Measurements from ENCODE around the gene FHOD1. TPM values are rescaled to one million over a fixed set of nuclear protein-coding genes. Genes with fewer than 3 reads are reported as not detected.

FHOD1 gene
- total and polyA plus RNA-seq, 2 of the 13 experiments (the other 11 are each of a cell fraction or from before 2014, with no cell fraction given) = 20.0 to 20.8 TPM

DNA sequence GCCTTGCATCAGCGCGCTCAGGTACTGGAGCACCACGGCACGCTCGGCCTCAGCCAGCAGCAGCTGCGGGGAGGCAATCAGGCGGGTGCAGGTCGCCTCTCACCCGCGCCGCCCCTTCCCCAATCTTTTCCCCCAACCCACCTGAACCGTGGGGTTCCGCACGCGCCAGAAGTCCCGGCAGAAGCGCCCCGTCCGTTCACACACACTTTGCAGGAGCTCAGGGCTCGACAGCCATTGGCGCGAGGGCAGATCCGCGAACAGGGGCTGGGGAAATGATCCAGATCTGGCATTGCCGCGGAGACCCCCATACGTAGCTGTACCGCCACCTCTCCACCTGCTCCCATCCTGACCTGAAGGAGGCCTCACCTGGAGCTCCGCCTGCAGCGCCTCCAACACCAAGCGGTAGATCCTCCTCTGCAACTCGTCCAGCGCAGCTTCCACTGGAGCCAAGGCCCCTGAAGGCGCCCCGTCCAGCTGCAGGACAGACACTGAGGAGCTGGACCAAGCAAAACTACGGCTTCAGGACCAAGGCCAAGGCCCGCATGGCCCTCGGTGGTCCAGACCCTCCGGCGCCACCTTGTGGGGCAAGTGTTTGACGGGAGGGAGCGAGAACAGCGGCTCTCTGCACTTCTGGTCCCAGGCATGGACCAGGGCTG lies 62.2 kb downstream of the FHOD1 start (continued):
- TF ChIP-seq, protein P1, sequence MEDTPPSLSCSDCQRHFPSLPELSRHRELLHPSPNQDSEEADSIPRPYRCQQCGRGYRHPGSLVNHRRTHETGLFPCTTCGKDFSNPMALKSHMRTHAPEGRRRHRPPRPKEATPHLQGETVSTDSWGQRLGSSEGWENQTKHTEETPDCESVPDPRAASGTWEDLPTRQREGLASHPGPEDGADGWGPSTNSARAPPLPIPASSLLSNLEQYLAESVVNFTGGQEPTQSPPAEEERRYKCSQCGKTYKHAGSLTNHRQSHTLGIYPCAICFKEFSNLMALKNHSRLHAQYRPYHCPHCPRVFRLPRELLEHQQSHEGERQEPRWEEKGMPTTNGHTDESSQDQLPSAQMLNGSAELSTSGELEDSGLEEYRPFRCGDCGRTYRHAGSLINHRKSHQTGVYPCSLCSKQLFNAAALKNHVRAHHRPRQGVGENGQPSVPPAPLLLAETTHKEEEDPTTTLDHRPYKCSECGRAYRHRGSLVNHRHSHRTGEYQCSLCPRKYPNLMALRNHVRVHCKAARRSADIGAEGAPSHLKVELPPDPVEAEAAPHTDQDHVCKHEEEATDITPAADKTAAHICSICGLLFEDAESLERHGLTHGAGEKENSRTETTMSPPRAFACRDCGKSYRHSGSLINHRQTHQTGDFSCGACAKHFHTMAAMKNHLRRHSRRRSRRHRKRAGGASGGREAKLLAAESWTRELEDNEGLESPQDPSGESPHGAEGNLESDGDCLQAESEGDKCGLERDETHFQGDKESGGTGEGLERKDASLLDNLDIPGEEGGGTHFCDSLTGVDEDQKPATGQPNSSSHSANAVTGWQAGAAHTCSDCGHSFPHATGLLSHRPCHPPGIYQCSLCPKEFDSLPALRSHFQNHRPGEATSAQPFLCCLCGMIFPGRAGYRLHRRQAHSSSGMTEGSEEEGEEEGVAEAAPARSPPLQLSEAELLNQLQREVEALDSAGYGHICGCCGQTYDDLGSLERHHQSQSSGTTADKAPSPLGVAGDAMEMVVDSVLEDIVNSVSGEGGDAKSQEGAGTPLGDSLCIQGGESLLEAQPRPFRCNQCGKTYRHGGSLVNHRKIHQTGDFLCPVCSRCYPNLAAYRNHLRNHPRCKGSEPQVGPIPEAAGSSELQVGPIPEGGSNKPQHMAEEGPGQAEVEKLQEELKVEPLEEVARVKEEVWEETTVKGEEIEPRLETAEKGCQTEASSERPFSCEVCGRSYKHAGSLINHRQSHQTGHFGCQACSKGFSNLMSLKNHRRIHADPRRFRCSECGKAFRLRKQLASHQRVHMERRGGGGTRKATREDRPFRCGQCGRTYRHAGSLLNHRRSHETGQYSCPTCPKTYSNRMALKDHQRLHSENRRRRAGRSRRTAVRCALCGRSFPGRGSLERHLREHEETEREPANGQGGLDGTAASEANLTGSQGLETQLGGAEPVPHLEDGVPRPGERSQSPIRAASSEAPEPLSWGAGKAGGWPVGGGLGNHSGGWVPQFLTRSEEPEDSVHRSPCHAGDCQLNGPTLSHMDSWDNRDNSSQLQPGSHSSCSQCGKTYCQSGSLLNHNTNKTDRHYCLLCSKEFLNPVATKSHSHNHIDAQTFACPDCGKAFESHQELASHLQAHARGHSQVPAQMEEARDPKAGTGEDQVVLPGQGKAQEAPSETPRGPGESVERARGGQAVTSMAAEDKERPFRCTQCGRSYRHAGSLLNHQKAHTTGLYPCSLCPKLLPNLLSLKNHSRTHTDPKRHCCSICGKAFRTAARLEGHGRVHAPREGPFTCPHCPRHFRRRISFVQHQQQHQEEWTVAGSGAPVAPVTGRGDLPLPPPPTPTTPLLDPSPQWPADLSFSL (CRISPR knock-in tag; IDR thresholded peaks at IDR 0.05) = no peak
- TF ChIP-seq EED (CRISPR knock-in tag; IDR thresholded peaks at IDR 0.05) (no peak; the same call in 1 of the 2 replicates), MTF1 (CRISPR knock-in tag; IDR thresholded peaks at IDR 0.05) (no peak), FOXK1 (CRISPR knock-in tag; IDR thresholded peaks at IDR 0.05; ENCODE audit: borderline replicate concordance, low read depth) (peak; percentile 62; the same call in 1 of the 2 replicates), RFXAP (CRISPR knock-in tag; IDR thresholded peaks at IDR 0.05; ENCODE audit: borderline replicate concordance) (peak; percentile 81; the same call in 1 of the 2 replicates), ZNF550 (CRISPR knock-in tag; IDR thresholded peaks at IDR 0.05; ENCODE audit: borderline replicate concordance) (no peak), ZNF781 (CRISPR knock-in tag; IDR thresholded peaks at IDR 0.05; ENCODE audit: borderline replicate concordance, not compliant biosample characterization) (peak; percentile 91), BRCA1 (CRISPR knock-in tag; IDR thresholded peaks at IDR 0.05) (no peak), TAF15 (IDR thresholded peaks at IDR 0.05; ENCODE audit: low read depth, low read length, poor library complexity, severe bottlenecking) (peak; percentile 90), SOX6 (IDR thresholded peaks at IDR 0.05) (no peak), SOX6 (CRISPR knock-in tag; IDR thresholded peaks at IDR 0.05) (peak; percentile 75), ZSCAN25 (CRISPR knock-in tag; IDR thresholded peaks at IDR 0.05) (peak; percentile 82; the same call in 1 of the 2 replicates), ZNF296 (CRISPR knock-in tag; conservative IDR thresholded peaks at IDR 0.05) (no peak)
- TF ChIP-seq, protein P2, sequence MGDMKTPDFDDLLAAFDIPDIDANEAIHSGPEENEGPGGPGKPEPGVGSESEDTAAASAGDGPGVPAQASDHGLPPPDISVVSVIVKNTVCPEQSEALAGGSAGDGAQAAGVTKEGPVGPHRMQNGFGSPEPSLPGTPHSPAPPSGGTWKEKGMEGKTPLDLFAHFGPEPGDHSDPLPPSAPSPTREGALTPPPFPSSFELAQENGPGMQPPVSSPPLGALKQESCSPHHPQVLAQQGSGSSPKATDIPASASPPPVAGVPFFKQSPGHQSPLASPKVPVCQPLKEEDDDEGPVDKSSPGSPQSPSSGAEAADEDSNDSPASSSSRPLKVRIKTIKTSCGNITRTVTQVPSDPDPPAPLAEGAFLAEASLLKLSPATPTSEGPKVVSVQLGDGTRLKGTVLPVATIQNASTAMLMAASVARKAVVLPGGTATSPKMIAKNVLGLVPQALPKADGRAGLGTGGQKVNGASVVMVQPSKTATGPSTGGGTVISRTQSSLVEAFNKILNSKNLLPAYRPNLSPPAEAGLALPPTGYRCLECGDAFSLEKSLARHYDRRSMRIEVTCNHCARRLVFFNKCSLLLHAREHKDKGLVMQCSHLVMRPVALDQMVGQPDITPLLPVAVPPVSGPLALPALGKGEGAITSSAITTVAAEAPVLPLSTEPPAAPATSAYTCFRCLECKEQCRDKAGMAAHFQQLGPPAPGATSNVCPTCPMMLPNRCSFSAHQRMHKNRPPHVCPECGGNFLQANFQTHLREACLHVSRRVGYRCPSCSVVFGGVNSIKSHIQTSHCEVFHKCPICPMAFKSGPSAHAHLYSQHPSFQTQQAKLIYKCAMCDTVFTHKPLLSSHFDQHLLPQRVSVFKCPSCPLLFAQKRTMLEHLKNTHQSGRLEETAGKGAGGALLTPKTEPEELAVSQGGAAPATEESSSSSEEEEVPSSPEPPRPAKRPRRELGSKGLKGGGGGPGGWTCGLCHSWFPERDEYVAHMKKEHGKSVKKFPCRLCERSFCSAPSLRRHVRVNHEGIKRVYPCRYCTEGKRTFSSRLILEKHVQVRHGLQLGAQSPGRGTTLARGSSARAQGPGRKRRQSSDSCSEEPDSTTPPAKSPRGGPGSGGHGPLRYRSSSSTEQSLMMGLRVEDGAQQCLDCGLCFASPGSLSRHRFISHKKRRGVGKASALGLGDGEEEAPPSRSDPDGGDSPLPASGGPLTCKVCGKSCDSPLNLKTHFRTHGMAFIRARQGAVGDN (CRISPR knock-in tag; IDR thresholded peaks at IDR 0.05) = peak; percentile 88
- TF ChIP-seq, protein P3, sequence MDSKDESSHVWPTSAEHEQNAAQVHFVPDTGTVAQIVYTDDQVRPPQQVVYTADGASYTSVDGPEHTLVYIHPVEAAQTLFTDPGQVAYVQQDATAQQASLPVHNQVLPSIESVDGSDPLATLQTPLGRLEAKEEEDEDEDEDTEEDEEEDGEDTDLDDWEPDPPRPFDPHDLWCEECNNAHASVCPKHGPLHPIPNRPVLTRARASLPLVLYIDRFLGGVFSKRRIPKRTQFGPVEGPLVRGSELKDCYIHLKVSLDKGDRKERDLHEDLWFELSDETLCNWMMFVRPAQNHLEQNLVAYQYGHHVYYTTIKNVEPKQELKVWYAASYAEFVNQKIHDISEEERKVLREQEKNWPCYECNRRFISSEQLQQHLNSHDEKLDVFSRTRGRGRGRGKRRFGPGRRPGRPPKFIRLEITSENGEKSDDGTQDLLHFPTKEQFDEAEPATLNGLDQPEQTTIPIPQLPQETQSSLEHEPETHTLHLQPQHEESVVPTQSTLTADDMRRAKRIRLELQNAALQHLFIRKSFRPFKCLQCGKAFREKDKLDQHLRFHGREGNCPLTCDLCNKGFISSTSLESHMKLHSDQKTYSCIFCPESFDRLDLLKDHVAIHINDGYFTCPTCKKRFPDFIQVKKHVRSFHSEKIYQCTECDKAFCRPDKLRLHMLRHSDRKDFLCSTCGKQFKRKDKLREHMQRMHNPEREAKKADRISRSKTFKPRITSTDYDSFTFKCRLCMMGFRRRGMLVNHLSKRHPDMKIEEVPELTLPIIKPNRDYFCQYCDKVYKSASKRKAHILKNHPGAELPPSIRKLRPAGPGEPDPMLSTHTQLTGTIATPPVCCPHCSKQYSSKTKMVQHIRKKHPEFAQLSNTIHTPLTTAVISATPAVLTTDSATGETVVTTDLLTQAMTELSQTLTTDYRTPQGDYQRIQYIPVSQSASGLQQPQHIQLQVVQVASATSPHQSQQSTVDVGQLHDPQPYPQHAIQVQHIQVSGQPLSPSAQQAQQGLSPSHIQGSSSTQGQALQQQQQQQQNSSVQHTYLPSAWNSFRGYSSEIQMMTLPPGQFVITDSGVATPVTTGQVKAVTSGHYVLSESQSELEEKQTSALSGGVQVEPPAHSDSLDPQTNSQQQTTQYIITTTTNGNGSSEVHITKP (CRISPR knock-in tag; IDR thresholded peaks at IDR 0.05; ENCODE audit: low read depth) = peak; percentile 74
